ENCODE results near the gene ZNF831.

DNA sequence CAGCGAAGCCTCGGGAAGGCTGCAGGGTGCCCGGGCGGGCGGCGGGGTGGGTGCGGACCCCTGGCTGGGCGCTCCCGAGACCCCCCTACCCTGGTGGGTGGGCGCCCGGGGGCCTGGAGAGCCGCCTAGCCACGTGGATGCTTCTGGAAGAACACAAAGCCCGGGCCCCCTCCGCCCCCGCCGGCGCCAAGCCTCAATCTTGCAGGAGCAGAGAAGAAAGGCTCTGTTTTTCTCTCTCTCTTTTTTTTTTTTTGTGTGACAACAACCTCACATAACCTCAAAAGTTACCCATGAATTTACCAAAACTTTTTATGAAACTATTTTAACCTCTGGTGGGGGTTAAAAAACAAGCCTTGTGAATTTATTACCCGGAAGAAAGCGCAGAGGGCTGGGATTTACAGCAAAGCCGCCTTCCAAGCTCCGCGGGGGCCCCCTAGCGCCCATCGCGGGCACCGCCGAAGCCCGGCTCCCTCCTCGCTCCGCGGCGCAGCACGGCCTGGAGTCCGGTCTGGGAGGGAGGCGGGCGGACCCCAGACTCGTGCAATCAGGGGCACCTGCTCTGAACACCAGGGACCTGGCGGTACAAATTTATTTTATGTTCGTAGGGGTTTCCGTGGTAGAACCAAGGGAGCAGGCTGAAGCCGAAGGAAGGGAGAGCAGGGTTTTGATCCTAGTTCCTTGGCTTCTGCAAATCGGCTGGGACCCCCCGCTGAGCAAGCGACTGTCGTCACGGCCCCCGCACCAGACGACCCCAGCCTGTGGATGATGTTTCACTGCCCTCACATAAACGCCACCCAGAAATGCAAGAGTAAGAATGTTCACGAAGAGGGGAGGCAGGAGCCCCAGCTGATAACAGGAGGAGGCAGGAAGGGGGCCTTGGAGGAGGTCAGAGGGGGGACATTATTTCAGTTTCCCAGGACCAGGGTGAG, 58.9 kb downstream of the ZNF831 start:
- TF ChIP-seq, protein P1, sequence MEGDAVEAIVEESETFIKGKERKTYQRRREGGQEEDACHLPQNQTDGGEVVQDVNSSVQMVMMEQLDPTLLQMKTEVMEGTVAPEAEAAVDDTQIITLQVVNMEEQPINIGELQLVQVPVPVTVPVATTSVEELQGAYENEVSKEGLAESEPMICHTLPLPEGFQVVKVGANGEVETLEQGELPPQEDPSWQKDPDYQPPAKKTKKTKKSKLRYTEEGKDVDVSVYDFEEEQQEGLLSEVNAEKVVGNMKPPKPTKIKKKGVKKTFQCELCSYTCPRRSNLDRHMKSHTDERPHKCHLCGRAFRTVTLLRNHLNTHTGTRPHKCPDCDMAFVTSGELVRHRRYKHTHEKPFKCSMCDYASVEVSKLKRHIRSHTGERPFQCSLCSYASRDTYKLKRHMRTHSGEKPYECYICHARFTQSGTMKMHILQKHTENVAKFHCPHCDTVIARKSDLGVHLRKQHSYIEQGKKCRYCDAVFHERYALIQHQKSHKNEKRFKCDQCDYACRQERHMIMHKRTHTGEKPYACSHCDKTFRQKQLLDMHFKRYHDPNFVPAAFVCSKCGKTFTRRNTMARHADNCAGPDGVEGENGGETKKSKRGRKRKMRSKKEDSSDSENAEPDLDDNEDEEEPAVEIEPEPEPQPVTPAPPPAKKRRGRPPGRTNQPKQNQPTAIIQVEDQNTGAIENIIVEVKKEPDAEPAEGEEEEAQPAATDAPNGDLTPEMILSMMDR (IDR thresholded peaks at IDR 0.05; ENCODE audit: low read length), result peak; percentile 95
- TF ChIP-seq EZH2phosphoT487 (IDR thresholded peaks at IDR 0.05; ENCODE audit: low read length) (no peak), EZH2 (optimal IDR thresholded peaks at IDR 0.05; ENCODE audit: low read depth, low read length) (no peak)
